ENCODE data around the gene SHISAL1. TPM values are rescaled to one million over a fixed set of nuclear protein-coding genes. Genes with fewer than 3 reads are reported as not detected.

Gene SHISAL1
- total RNA-seq, 1 experiment from 2014 or later: 1.1 TPM

GRCh38 chr22:44347080-44347479 lies 34.3 kb upstream of the SHISAL1 start:
- TF ChIP-seq EZH2 (IDR thresholded peaks at IDR 0.05; ENCODE audit: low read length, unreplicated experiment) (no peak), EZH2phosphoT487 (IDR thresholded peaks at IDR 0.05; ENCODE audit: borderline replicate concordance, low read length) (no peak)
- TF ChIP-seq, protein P1, sequence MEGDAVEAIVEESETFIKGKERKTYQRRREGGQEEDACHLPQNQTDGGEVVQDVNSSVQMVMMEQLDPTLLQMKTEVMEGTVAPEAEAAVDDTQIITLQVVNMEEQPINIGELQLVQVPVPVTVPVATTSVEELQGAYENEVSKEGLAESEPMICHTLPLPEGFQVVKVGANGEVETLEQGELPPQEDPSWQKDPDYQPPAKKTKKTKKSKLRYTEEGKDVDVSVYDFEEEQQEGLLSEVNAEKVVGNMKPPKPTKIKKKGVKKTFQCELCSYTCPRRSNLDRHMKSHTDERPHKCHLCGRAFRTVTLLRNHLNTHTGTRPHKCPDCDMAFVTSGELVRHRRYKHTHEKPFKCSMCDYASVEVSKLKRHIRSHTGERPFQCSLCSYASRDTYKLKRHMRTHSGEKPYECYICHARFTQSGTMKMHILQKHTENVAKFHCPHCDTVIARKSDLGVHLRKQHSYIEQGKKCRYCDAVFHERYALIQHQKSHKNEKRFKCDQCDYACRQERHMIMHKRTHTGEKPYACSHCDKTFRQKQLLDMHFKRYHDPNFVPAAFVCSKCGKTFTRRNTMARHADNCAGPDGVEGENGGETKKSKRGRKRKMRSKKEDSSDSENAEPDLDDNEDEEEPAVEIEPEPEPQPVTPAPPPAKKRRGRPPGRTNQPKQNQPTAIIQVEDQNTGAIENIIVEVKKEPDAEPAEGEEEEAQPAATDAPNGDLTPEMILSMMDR (conservative IDR thresholded peaks at IDR 0.05; ENCODE audit: low read depth, low read length): no peak

DNA sequence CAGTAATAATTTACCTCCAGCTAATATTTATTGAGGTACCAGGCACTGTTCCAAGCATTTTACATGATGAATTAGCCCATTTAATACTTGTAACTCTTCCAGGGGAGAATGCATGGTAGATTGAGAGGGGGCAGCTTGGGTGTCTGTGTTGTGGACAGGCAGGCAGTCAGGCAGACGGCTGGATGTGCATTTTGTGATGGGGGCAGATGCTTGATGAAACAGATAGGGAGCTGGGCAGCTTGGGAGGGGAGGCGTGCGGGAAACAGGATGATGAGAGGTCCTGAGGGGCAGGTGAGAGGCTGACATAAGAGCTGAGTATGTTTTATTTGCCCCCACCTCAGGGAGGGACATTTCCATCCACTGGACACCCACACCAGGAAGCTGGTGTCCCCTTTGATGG lies 33.1 kb upstream of the SHISAL1 start:
- H3K79me2 ChIP-seq (ENCODE audit: low read length): no peaks in the 10 kb centered on the region
- no peak overlapping the region for H3K4me3 ChIP-seq (ENCODE audit: low read length)
- H3K36me3 ChIP-seq (ENCODE audit: low read depth, low read length): no peaks in the 10 kb centered on the region
- H4K20me1 ChIP-seq (ENCODE audit: low read length): no peaks in the 10 kb centered on the region
- H3K9ac ChIP-seq (ENCODE audit: low read length): no peak overlapping the region
- TF ChIP-seq EZH2 (IDR thresholded peaks at IDR 0.05; ENCODE audit: low read length, unreplicated experiment): no peak
- no peak for TF ChIP-seq EZH2phosphoT487 (IDR thresholded peaks at IDR 0.05; ENCODE audit: borderline replicate concordance, low read length)
- TF ChIP-seq, protein P1 (conservative IDR thresholded peaks at IDR 0.05; ENCODE audit: low read depth, low read length): no peak
- ATAC-seq (no peak), DNase-seq (no peak)
- intact Hi-C loops (cut with micrococcal nuclease): no loop called here
- H3F3A ChIP-seq (ENCODE audit: low read length, unreplicated experiment): no peaks in the 10 kb centered on the region
- H3K9me3 ChIP-seq (ENCODE audit: low read length): no peaks in the 10 kb centered on the region
- H3K4me2 ChIP-seq (ENCODE audit: low read length): no peak overlapping the region
- H3K9me2 ChIP-seq (replicated peaks; ENCODE audit: low read length): no peaks in the 10 kb centered on the region
- H3K4me1 ChIP-seq (ENCODE audit: insufficient read depth, low read length): no peaks in the 10 kb centered on the region
- CTCF ChIA-PET: no interaction called here
- no peak overlapping the region for H2AFZ ChIP-seq (ENCODE audit: low read length)
- no TSS peak for BruUV-seq (replicated peaks)
- H3K27ac ChIP-seq (ENCODE audit: low read length): no peak overlapping the region
- POLR2A ChIA-PET (ENCODE audit: unreplicated experiment): no interaction called here
- no peaks in the 10 kb centered on the region for H3K27me3 ChIP-seq (ENCODE audit: low read length)

More at GRCh38 chr22:44347080-44347479, 34.3 kb upstream of the SHISAL1 start:
- Histone ChIP-seq H4K20me1 (ENCODE audit: low read length) (no peaks in the 10 kb centered on the region), H2AFZ (ENCODE audit: low read length) (no peak overlapping the region), H3K36me3 (ENCODE audit: low read depth, low read length) (no peaks in the 10 kb centered on the region), H3K27ac (ENCODE audit: low read length) (no peak overlapping the region), H3K9me3 (ENCODE audit: low read length) (no peaks in the 10 kb centered on the region), H3K27me3 (ENCODE audit: low read length) (no peaks in the 10 kb centered on the region), H3K4me1 (ENCODE audit: insufficient read depth, low read length) (peaks cover 9% of the 10 kb centered on the region; the same call in 1 of the 2 replicates), H3K9me2 (replicated peaks; ENCODE audit: low read length) (no peaks in the 10 kb centered on the region), H3K4me3 (ENCODE audit: low read length) (no peak overlapping the region), H3K9ac (ENCODE audit: low read length) (no peak overlapping the region), H3K79me2 (ENCODE audit: low read length) (no peaks in the 10 kb centered on the region), H3K4me2 (ENCODE audit: low read length) (no peak overlapping the region), H3F3A (ENCODE audit: low read length, unreplicated experiment) (no peaks in the 10 kb centered on the region)
- ChIA-PET CTCF (no interaction called here), POLR2A (ENCODE audit: unreplicated experiment) (no interaction called here)
- no TSS peak for BruUV-seq (replicated peaks)
- intact Hi-C loops (cut with micrococcal nuclease): no loop called here
- DNase-seq: no peak
- ATAC-seq: no peak

DNA sequence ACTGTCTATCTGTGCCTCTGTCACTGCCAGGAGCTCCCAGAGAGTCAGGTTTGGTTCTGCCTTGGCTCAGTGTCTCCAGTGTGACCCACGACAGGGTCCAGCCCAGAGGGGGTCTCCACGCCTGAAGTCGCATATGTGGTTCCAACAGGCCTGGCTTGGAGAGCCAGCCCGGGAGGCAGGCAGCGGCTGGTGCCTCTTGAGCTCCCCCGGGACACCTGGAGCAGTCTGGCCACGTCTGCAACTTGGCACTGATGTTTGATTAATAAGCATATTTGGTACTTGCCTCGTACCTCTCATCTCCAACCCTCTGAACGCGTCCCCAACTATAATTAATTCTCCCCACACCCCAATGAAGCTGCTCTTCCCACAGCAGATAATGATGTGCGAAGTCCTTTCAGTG lies 31.7 kb upstream of the SHISAL1 start:
- Histone ChIP-seq H3K9me3 (ENCODE audit: low read length) (no peaks in the 10 kb centered on the region), H3K27me3 (ENCODE audit: low read length) (no peaks in the 10 kb centered on the region), H2AFZ (ENCODE audit: low read length) (no peak overlapping the region), H3K36me3 (ENCODE audit: low read depth, low read length) (no peaks in the 10 kb centered on the region), H3K4me2 (ENCODE audit: low read length) (no peak overlapping the region), H3K4me3 (ENCODE audit: low read length) (no peak overlapping the region), H3K27ac (ENCODE audit: low read length) (no peak overlapping the region), H3K9ac (ENCODE audit: low read length) (no peak overlapping the region), H3F3A (ENCODE audit: low read length, unreplicated experiment) (no peaks in the 10 kb centered on the region), H3K79me2 (ENCODE audit: low read length) (no peaks in the 10 kb centered on the region), H4K20me1 (ENCODE audit: low read length) (no peaks in the 10 kb centered on the region), H3K4me1 (ENCODE audit: insufficient read depth, low read length) (no peaks in the 10 kb centered on the region), H3K9me2 (replicated peaks; ENCODE audit: low read length) (no peaks in the 10 kb centered on the region)
- CTCF ChIA-PET: no interaction called here
- TF ChIP-seq EZH2 (IDR thresholded peaks at IDR 0.05; ENCODE audit: low read length, unreplicated experiment): no peak
- TF ChIP-seq, protein P1 (conservative IDR thresholded peaks at IDR 0.05; ENCODE audit: low read depth, low read length): no peak
- DNase-seq (no peak), ATAC-seq (no peak)
- intact Hi-C loops (cut with micrococcal nuclease): no loop called here
- POLR2A ChIA-PET (ENCODE audit: unreplicated experiment): no interaction called here
- BruUV-seq (replicated peaks): no TSS peak

Data from PC-3 (cell line).